ENCODE data around the gene CACNA2D2.

- TF ChIP-seq BHLHE40 (IDR thresholded peaks at IDR 0.05; ENCODE audit: low read depth, low read length) (no peak), POLR2A (IDR thresholded peaks at IDR 0.05; ENCODE audit: low read depth, low read length) (no peak)
- TF ChIP-seq, protein P1, sequence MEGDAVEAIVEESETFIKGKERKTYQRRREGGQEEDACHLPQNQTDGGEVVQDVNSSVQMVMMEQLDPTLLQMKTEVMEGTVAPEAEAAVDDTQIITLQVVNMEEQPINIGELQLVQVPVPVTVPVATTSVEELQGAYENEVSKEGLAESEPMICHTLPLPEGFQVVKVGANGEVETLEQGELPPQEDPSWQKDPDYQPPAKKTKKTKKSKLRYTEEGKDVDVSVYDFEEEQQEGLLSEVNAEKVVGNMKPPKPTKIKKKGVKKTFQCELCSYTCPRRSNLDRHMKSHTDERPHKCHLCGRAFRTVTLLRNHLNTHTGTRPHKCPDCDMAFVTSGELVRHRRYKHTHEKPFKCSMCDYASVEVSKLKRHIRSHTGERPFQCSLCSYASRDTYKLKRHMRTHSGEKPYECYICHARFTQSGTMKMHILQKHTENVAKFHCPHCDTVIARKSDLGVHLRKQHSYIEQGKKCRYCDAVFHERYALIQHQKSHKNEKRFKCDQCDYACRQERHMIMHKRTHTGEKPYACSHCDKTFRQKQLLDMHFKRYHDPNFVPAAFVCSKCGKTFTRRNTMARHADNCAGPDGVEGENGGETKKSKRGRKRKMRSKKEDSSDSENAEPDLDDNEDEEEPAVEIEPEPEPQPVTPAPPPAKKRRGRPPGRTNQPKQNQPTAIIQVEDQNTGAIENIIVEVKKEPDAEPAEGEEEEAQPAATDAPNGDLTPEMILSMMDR (conservative IDR thresholded peaks at IDR 0.05; ENCODE audit: low read depth, low read length) = no peak
Observed at GRCh38 chr3:50374363-50375257, 128.8 kb downstream of the CACNA2D2 start.
